Smooth muscle cell (in vitro differentiated cells): Measurements from ENCODE around the gene LMO7. TPM values are rescaled to one million over a fixed set of nuclear protein-coding genes. Genes with fewer than 3 reads are reported as not detected.

Experiments used
- DNase-seq: peaks from one replicate; lab custom pipeline; 2025; ENCODE audit not compliant: unreplicated experiment; lab: John Stamatoyannopoulos, UW
- H2AFZ ChIP-seq: fragments of 200-600 bp; sonication (generic); 2 replicates; pipeline ENCODE4 v1.6.0; 2016; ENCODE audit warnings: antibody characterized with exemption, low read depth, mild to moderate bottlenecking
- H3F3A ChIP-seq: fragments of 200-600 bp; sonication (generic); 2 replicates; pipeline ENCODE4 v1.6.0; 2017; ENCODE audit warnings: antibody characterized with exemption, low read depth
- H3K27ac ChIP-seq: fragments of 200-600 bp; sonication (generic); 2 replicates; pipeline ENCODE4 v1.5.1; 2016; ENCODE audit warnings: low read depth, mild to moderate bottlenecking
- H3K27me3 ChIP-seq: fragments of 200-600 bp; sonication (generic); 2 replicates; pipeline ENCODE4 v1.6.1; 2016; ENCODE audit warnings: low read depth, mild to moderate bottlenecking
- H3K36me3 ChIP-seq: fragments of 200-600 bp; sonication (generic); 2 replicates; pipeline ENCODE4 v1.5.1; 2016; ENCODE audit warnings: low read depth
- H3K4me1 ChIP-seq: fragments of 200-600 bp; sonication (generic); 2 replicates; pipeline ENCODE4 v1.5.1; 2016; ENCODE audit warnings: low read depth
- H3K4me2 ChIP-seq: fragments of 200-600 bp; sonication (generic); 2 replicates; pipeline ENCODE4 v1.6.0; 2016; ENCODE audit warnings: mild to moderate bottlenecking
- H3K4me3 ChIP-seq: fragments of 200-600 bp; sonication (generic); 2 replicates; pipeline ENCODE4 v1.5.1; 2016; ENCODE audit warnings: mild to moderate bottlenecking
- H3K79me2 ChIP-seq: fragments of 200-600 bp; sonication (generic); 2 replicates; pipeline ENCODE4 v1.6.0; 2016; ENCODE audit warnings: low read depth, mild to moderate bottlenecking
- H3K9ac ChIP-seq: fragments of 200-600 bp; sonication (generic); 2 replicates; pipeline ENCODE4 v1.6.0; 2016; ENCODE audit warnings: low read depth
- H3K9me3 ChIP-seq: fragments of 200-600 bp; sonication (generic); replicated peaks from 2 replicates; pipeline ENCODE4 v1.5.1; 2016; ENCODE audit warnings: low read depth
- H4K20me1 ChIP-seq: fragments of 200-600 bp; sonication (generic); 2 replicates; pipeline ENCODE4 v1.6.0; 2016; ENCODE audit warnings: low read depth
- CTCF ChIP-seq: fragments of 200-600 bp; sonication (generic); IDR thresholded peaks from 2 replicates; pipeline ENCODE4 v1.5.1; 2017; ENCODE audit warnings: borderline replicate concordance, mild to moderate bottlenecking, antibody characterized with exemption; ENCODE audit not compliant: insufficient read depth, poor library complexity, severe bottlenecking
- WGBS: methylation state at CpG from one replicate; pipeline ENCODE4 v1.1.7; 2016; ENCODE audit warnings: low lambda C conversion rate; 5-methylcytosine and 5-hydroxymethylcytosine counted together
- polyA plus RNA-seq: library from polyadenylated mRNA; unstranded; fragments of >200 nt; fragmentation: Nextera tagmentation; extraction: Ambion mirVana; gene quantifications from 2 replicates; pipeline ENCODE4 v1.2.1, GENCODE V29; 2016
- total RNA-seq: library from RNA; depleted of rRNA; stranded (reverse); fragments of >200 nt; gene quantifications from 2 replicates; pipeline ENCODE4 v1.2.3, GENCODE V29; 2014

The LMO7 gene
- total and polyA plus RNA-seq, 2 experiments from 2014 or later, result 157 to 213 TPM

DNA sequence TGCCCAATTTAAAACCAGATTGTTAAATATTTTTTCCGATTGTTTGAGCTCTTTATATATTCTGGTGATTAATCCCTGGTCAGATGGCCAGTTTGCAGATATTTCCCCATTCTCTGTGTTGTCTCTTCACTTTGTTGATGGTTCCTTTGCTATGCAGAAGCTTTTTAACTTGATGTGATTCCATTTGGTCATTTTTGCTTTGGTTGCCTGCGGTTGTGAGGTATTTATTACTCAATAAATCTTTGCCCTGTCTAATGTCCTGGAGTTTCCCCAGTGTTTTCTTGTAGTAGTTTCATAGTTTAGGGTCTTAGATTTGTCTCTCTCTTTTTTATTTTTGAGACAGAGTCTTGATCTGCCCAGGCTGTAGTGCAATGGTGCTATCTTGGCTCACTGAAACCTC, 23.8 kb upstream of the LMO7 start:
- H3K27me3 ChIP-seq, result no peaks in the 10 kb centered on the region
- no peak overlapping the region for H2AFZ ChIP-seq
- no peak overlapping the region for H3K4me3 ChIP-seq
- H4K20me1 ChIP-seq, result no peaks in the 10 kb centered on the region
- H3K36me3 ChIP-seq, result peaks cover 3% of the 10 kb centered on the region
- H3K27ac ChIP-seq, result no peak overlapping the region
- no peak overlapping the region for H3K9ac ChIP-seq
- H3K79me2 ChIP-seq, result no peaks in the 10 kb centered on the region
- H3K4me2 ChIP-seq, result no peak overlapping the region
- H3K9me3 ChIP-seq, result no peaks in the 10 kb centered on the region
- H3K4me1 ChIP-seq, result no peaks in the 10 kb centered on the region
- peaks cover 5% of the 10 kb centered on the region for H3F3A ChIP-seq
- DNase-seq, result no peak
- WGBS, result 66% methylated on average over 2 of the region's 2 CpGs
- TF ChIP-seq CTCF, result no peak

- no peak overlapping the region for H3K27ac ChIP-seq
- H3K9me3 ChIP-seq, result no peaks in the 10 kb centered on the region
- no peak overlapping the region for H2AFZ ChIP-seq
- TF ChIP-seq CTCF, result no peak
- H3K4me3 ChIP-seq, result no peak overlapping the region
- H3K4me1 ChIP-seq, result peaks cover 22% of the 10 kb centered on the region
- H3K9ac ChIP-seq, result no peak overlapping the region
- no peaks in the 10 kb centered on the region for H3K27me3 ChIP-seq
- H4K20me1 ChIP-seq, result no peaks in the 10 kb centered on the region
- H3K4me2 ChIP-seq, result no peak overlapping the region
- peaks cover 5% of the 10 kb centered on the region for H3F3A ChIP-seq
- WGBS, result 92% methylated on average over 1 of the region's 1 CpG
- no peak for DNase-seq
- peaks cover 3% of the 10 kb centered on the region for H3K36me3 ChIP-seq
- H3K79me2 ChIP-seq, result no peaks in the 10 kb centered on the region
Observed at GRCh38 chr13:75617230-75617629, 18.9 kb upstream of the LMO7 start.

GRCh38 chr13:75618308-75618707, 17.8 kb upstream of the LMO7 start:
- Histone ChIP-seq H3K79me2 (no peaks in the 10 kb centered on the region), H3K4me3 (no peak overlapping the region), H3K36me3 (peaks cover 3% of the 10 kb centered on the region), H3K4me1 (peaks cover 22% of the 10 kb centered on the region), H4K20me1 (no peaks in the 10 kb centered on the region), H3K27me3 (no peaks in the 10 kb centered on the region), H3K27ac (no peak overlapping the region), H3K4me2 (no peak overlapping the region), H3F3A (no peaks in the 10 kb centered on the region), H3K9me3 (no peaks in the 10 kb centered on the region), H2AFZ (no peak overlapping the region), H3K9ac (no peak overlapping the region)
- no peak for DNase-seq
- no peak for TF ChIP-seq CTCF
- WGBS, result 61% methylated on average over 1 of the region's 1 CpG

GRCh38 chr13:75620020-75620419, 16.1 kb upstream of the LMO7 start:
- H3K27ac ChIP-seq, result peak overlapping the region; percentile 47

More at GRCh38 chr13:75620020-75620419, 16.1 kb upstream of the LMO7 start:
- Histone ChIP-seq H3F3A (no peaks in the 10 kb centered on the region), H2AFZ (no peak overlapping the region), H4K20me1 (no peaks in the 10 kb centered on the region), H3K9ac (no peak overlapping the region), H3K27me3 (no peaks in the 10 kb centered on the region), H3K9me3 (no peaks in the 10 kb centered on the region), H3K79me2 (no peaks in the 10 kb centered on the region), H3K4me1 (peaks cover 22% of the 10 kb centered on the region), H3K4me2 (peak overlapping the region; percentile 72), H3K36me3 (peaks cover 3% of the 10 kb centered on the region), H3K4me3 (no peak overlapping the region)
- no peak for TF ChIP-seq CTCF
- WGBS, result 78% methylated on average over 1 of the region's 1 CpG
- no peak for DNase-seq
